Prostate gland (tissue), 2 donors: ENCODE data around the gene PRX.

Experiments used
- CTCF ChIP-seq, 4 experiments: fragments of 200-600 bp in 2 of 4; fragments of 450-650 bp in 2 of 4; sonication (generic) in 2 of 4; IDR thresholded peaks; 1 replicate in 3 of 4; 2 replicates in 1 of 4; pipeline ENCODE4 v1.5.1; 2016 to 2019; ENCODE audit warnings: antibody characterized with exemption in 4 of 4, mild to moderate bottlenecking in 2 of 4, moderate library complexity in 2 of 4
- POLR2A ChIP-seq: fragments of 450-650 bp; IDR thresholded peaks from one replicate; pipeline ENCODE4 v1.6.1; 2016; ENCODE audit warnings: antibody characterized with exemption, mild to moderate bottlenecking

GRCh38 chr19:40415768-40416167 lies 2.6 kb upstream of the PRX start:
- TF ChIP-seq CTCF (IDR thresholded peaks at IDR 0.05) (no peak), POLR2A (no peak)
